Kidney (tissue), 14 donors: ENCODE data around the gene FSTL1. TPM values are rescaled to one million over a fixed set of nuclear protein-coding genes. Genes with fewer than 3 reads are reported as not detected.
A peak's percentile ranks its signal among the peaks of the same experiment; 100 is the strongest.

Source experiments
- DNase-seq, 5 donors: peaks; one replicate each; pipeline ENCODE4 v3.0.0-alpha.2; 2013 to 2020
- FAIRE-seq: peaks from 2 replicates; lab custom pipeline; 2012; peaks lifted over from hg19 to GRCh38; lab: Jason Lieb, UNC
- H3K27ac ChIP-seq, 2 donors: one replicate each; pipeline ENCODE4 v1.7.0; 2013; ENCODE audit warnings: low read depth in 2 of 2, low read length in 2 of 2, inconsistent platforms in 1 of 2
- H3K27me3 ChIP-seq: one replicate; pipeline ENCODE4 v1.7.1; 2013; ENCODE audit warnings: low read length, inconsistent platforms; ENCODE audit not compliant: control insufficient read depth, insufficient read depth
- H3K36me3 ChIP-seq, 3 donors: one replicate each; pipeline versions ENCODE4 v1.7.0 to v1.7.1; 2013; ENCODE audit warnings: low read length in 3 of 3, control low read depth in 1 of 3, inconsistent platforms in 1 of 3; ENCODE audit not compliant: insufficient read depth in 3 of 3, control insufficient read depth in 2 of 3
- H3K4me1 ChIP-seq, 3 donors: one replicate each; pipeline versions ENCODE4 v1.7.0 to v1.7.1; 2013; ENCODE audit warnings: low read length in 3 of 3, inconsistent platforms in 1 of 3, low read depth in 1 of 3; ENCODE audit not compliant: control insufficient read depth in 2 of 3, insufficient read depth in 2 of 3
- H3K4me3 ChIP-seq, 3 donors: one replicate each; pipeline versions ENCODE4 v1.7.0 to v1.8.1; 2013; ENCODE audit warnings: low read length in 3 of 3, control low read depth in 1 of 3, inconsistent platforms in 1 of 3
- H3K9ac ChIP-seq, 3 donors: one replicate each; pipeline versions ENCODE4 v1.7.0 to v1.7.1; 2013; ENCODE audit warnings: low read length in 3 of 3, control low read depth in 1 of 3, inconsistent platforms in 1 of 3
- H3K9me3 ChIP-seq, 3 donors: one replicate each; pipeline versions ENCODE4 v1.7.0 to v1.7.1; 2013; ENCODE audit warnings: low read length in 3 of 3, control low read depth in 1 of 3, inconsistent platforms in 1 of 3; ENCODE audit not compliant: control insufficient read depth in 2 of 3, insufficient read depth in 1 of 3
- CTCF ChIP-seq: IDR thresholded peaks from 3 replicates; pipeline ENCODE4 v1.5.1; 2012; ENCODE audit warnings: mild to moderate bottlenecking, moderate library complexity, borderline replicate concordance; ENCODE audit not compliant: insufficient read depth; ENCODE audit errors: extremely low read depth
- intact Hi-C: fragments of 100-400 bp; cut with DNase I; formaldehyde crosslinking; loops from one replicate; pipeline ENCODE4 v1.11.1; 2022
- polyA plus RNA-seq: library from polyadenylated mRNA; stranded (reverse); fragments of 350-450 nt; fragmentation: Illumina TruSeq; extraction: RNeasy Lipid Tissue Mini Kit (QIAGEN cat#74804); gene quantifications from one replicate; pipeline ENCODE4 v1.2.3, GENCODE V29; 2014; ENCODE audit warnings: low read depth, low replicate concordance; ENCODE audit not compliant: insufficient read depth
- total RNA-seq: library from RNA; stranded (reverse); fragmentation: NEBNext Ultra II Directional; extraction: Animal tissue kit (Norgen Biotek cat#: 25700); gene quantifications from one replicate; pipeline ENCODE4 v1.2.1, GENCODE V29; 2021
- donor health status: control.
- donor health status: control.
- donor health status: control.
- donor health status: control.
- donor health status: control.
- donor health status: DM: yes; HTN: yes; CAD: no.
- donor health status: Normal renal cell carcinoma (clear cell type).

The FSTL1 gene
- total and polyA plus RNA-seq, 2 donors from 2014 or later, result 31.1 to 193 TPM

DNA sequence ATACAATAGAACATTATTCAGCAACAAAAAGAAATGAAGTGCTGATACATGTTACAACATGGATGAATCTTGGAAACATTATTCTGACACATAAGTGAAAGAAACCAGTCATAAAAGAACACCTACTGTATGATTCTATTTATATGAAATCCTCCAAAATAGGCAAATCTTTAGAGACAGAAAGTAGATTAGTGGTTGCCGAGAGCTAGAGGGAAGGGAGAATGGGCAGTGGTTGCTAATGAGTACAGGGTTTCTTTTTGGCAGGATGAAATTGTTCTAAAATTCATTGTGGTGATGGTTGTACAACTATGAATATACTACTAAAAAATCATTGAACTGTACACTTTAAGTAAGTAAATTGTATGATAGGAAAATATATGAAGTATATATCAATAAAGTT, 95.3 kb downstream of the FSTL1 start:
- Histone ChIP-seq H3K4me3 (no peak overlapping the region), H3K4me1 (peaks cover 0 to 10% (median 0%) of the 10 kb centered on the region in 3 donors), H3K36me3 (no peaks in the 10 kb centered on the region), H3K27ac (no peak overlapping the region), H3K9ac (no peak overlapping the region), H3K9me3 (no peaks in the 10 kb centered on the region), H3K27me3 (no peaks in the 10 kb centered on the region)
- no peak for FAIRE-seq
- no peak for TF ChIP-seq CTCF
- intact Hi-C loops, result no loop called here
- DNase-seq, result no peak

DNA sequence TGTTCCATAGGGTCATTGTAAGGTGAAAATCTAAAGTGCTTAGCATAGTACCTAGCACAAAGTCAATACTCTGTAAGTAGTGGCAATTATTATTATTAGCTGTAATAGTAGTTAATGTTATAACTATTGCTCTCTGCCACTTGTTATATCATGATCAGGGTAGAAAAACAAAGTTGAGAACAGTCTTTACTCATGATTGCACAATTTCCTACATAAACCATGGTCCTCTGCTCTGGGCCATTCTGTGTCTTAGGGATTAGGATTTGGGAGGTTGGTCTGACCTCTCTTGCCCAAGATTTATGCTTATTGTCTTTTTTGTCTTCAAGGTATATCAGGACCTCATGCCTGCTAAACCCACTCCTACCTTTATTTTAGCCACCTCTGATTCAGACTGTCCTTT, 97.3 kb downstream of the FSTL1 start:
- Histone ChIP-seq H3K27me3 (no peaks in the 10 kb centered on the region), H3K27ac (no peak overlapping the region), H3K9ac (no peak overlapping the region), H3K4me1 (peaks cover 0 to 10% (median 0%) of the 10 kb centered on the region in 3 donors), H3K36me3 (no peaks in the 10 kb centered on the region), H3K9me3 (no peaks in the 10 kb centered on the region), H3K4me3 (no peak overlapping the region)
- no peak for TF ChIP-seq CTCF
- DNase-seq (no peak), FAIRE-seq (no peak)
- intact Hi-C loops, result no loop called here

- H3K27ac ChIP-seq, result no peak overlapping the region
- H3K36me3 ChIP-seq, result no peaks in the 10 kb centered on the region
- H3K9me3 ChIP-seq, result no peaks in the 10 kb centered on the region
- intact Hi-C loops, result no loop called here
- H3K4me3 ChIP-seq, result no peak overlapping the region
- FAIRE-seq (no peak), DNase-seq (no peak)
- TF ChIP-seq CTCF, result no peak
- H3K4me1 ChIP-seq, result peaks cover 4 to 10% (median 6%) of the 10 kb centered on the region in 3 donors
- H3K9ac ChIP-seq, result no peak overlapping the region
- no peaks in the 10 kb centered on the region for H3K27me3 ChIP-seq
Measured at GRCh38 chr3:120352017-120352416, 98.8 kb downstream of the FSTL1 start.

DNA sequence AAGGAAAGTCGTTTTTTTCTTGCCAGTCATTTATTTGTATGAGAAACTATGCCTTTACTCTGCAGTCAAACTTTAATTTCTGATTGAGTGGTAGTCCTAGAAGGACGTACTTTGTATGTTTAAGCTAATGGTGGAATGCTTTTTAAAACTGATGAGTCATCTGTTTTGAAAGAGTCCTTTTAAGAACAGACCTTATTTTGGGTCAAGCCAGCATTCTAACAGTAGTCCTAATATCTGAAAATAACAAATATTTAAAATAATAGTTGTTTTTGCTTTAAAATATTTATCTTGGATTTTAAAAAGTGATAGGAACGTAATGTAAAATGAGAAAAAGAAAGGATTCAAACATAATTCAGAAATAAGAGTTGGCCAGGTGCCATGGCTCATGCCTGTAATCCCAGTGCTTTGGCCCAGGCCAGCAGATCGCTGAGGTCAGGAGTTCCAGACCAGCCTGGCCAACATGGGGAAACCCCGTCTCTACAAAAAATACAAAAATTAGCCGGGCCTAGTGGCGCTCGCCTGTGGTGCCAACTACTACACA, 100.3 kb downstream of the FSTL1 start:
- TF ChIP-seq CTCF, result no peak

More for the DNA sequence above, 100.3 kb downstream of the FSTL1 start:
- Histone ChIP-seq H3K9me3 (no peaks in the 10 kb centered on the region), H3K36me3 (no peaks in the 10 kb centered on the region), H3K27ac (peak overlapping the region; percentile 64 to 98), H3K27me3 (no peaks in the 10 kb centered on the region), H3K4me3 (peak overlapping the region in 1 of 3 donors; percentile 74), H3K9ac (peak overlapping the region in 1 of 3 donors; percentile 98), H3K4me1 (peaks cover 4 to 18% (median 6%) of the 10 kb centered on the region in 3 donors)
- DNase-seq (peak in 3 of 5 donors; percentile 27 to 65 (median 33)), FAIRE-seq (no peak)
- intact Hi-C loops, result no loop called here
